DOHH2 (cell line): ENCODE measurements around the gene ASXL1.

Experiments used
- EZH2phosphoT487 ChIP-seq: fragments of 200-600 bp; sonication (generic); IDR thresholded peaks from 2 replicates; pipeline ENCODE4 v1.6.1; 2017; ENCODE audit warnings: borderline replicate concordance, mild to moderate bottlenecking, antibody characterized with exemption, low read length, moderate library complexity, mixed read lengths
- TF ChIP-seq, protein P1 (sequence below): fragments of 200-600 bp; sonication (generic); IDR thresholded peaks from one replicate; pipeline ENCODE4 v1.5.1; 2014; ENCODE audit warnings: antibody characterized with exemption, mild to moderate bottlenecking, low read depth, low read length; ENCODE audit not compliant: poor library complexity, severe bottlenecking

- TF ChIP-seq, protein P1, sequence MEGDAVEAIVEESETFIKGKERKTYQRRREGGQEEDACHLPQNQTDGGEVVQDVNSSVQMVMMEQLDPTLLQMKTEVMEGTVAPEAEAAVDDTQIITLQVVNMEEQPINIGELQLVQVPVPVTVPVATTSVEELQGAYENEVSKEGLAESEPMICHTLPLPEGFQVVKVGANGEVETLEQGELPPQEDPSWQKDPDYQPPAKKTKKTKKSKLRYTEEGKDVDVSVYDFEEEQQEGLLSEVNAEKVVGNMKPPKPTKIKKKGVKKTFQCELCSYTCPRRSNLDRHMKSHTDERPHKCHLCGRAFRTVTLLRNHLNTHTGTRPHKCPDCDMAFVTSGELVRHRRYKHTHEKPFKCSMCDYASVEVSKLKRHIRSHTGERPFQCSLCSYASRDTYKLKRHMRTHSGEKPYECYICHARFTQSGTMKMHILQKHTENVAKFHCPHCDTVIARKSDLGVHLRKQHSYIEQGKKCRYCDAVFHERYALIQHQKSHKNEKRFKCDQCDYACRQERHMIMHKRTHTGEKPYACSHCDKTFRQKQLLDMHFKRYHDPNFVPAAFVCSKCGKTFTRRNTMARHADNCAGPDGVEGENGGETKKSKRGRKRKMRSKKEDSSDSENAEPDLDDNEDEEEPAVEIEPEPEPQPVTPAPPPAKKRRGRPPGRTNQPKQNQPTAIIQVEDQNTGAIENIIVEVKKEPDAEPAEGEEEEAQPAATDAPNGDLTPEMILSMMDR = no peak
- TF ChIP-seq EZH2phosphoT487 = no peak
Observed at GRCh38 chr20:32452776-32453466, 94.8 kb downstream of the ASXL1 start.
